ENCODE data around the gene TMEM37. TPM values are rescaled to one million over a fixed set of nuclear protein-coding genes. Genes with fewer than 3 reads are reported as not detected.

Gene TMEM37
- total RNA-seq, 1 experiment from 2014 or later: 9.6 TPM

GRCh38 chr2:119453972-119454593 is 22.4 kb downstream of the TMEM37 start (continued):
- TF ChIP-seq ZNF281 (CRISPR knock-in tag; IDR thresholded peaks at IDR 0.05) (no peak), ZNF423 (CRISPR knock-in tag; IDR thresholded peaks at IDR 0.05) (no peak), IRF1 (CRISPR knock-in tag; IDR thresholded peaks at IDR 0.05) (no peak), TP53 (CRISPR knock-in tag; IDR thresholded peaks at IDR 0.05) (no peak), NFYB (CRISPR knock-in tag; conservative IDR thresholded peaks at IDR 0.05; ENCODE audit: low read depth) (no peak), JUN (CRISPR knock-in tag; IDR thresholded peaks at IDR 0.05) (no peak), TEAD4 (CRISPR knock-in tag; IDR thresholded peaks at IDR 0.05) (no peak)

GRCh38 chr2:119455066-119455718 is 23.5 kb downstream of the TMEM37 start:
- H3K36me3 Mint-ChIP-seq: no peaks in the 10 kb centered on the region
- POLR2A ChIA-PET: no interaction called here
- peaks cover 3% of the 10 kb centered on the region; the same call in 1 of the 2 replicates for H3K4me1 Mint-ChIP-seq
- H3K27ac Mint-ChIP-seq: no peak overlapping the region
- peaks cover 28% of the 10 kb centered on the region for H3K27me3 Mint-ChIP-seq (ENCODE audit: low read depth)
- H3K4me3 Mint-ChIP-seq: no peak overlapping the region
- ATAC-seq (no peak), DNase-seq (ENCODE audit: low spot score) (no peak)
- no peak for TF ChIP-seq KAT7 (CRISPR knock-in tag; IDR thresholded peaks at IDR 0.05; ENCODE audit: borderline replicate concordance)
- TF ChIP-seq ATF6 (CRISPR knock-in tag; IDR thresholded peaks at IDR 0.05): no peak
- TF ChIP-seq NFE2L1 (CRISPR knock-in tag; IDR thresholded peaks at IDR 0.05): no peak
- TF ChIP-seq USF1 (CRISPR knock-in tag; IDR thresholded peaks at IDR 0.05): no peak
- TF ChIP-seq ESRRA (CRISPR knock-in tag; IDR thresholded peaks at IDR 0.05; ENCODE audit: borderline replicate concordance): no peak
- CTCF ChIA-PET: interaction anchor here (1.2 to 1.7 kb wide), 2 partner anchors 22 to 47 kb away, joined by 5 read pairs; no protein-coding TSS in a partner anchor
- no peaks in the 10 kb centered on the region for H3K9me3 Mint-ChIP-seq

- POLR2A ChIA-PET: no interaction called here
- no peaks in the 10 kb centered on the region for H3K36me3 Mint-ChIP-seq
Measured at GRCh38 chr2:119460076-119460475, 28.4 kb downstream of the TMEM37 start.

More at GRCh38 chr2:119460076-119460475, 28.4 kb downstream of the TMEM37 start:
- H3K9me3 Mint-ChIP-seq: no peaks in the 10 kb centered on the region
- CTCF ChIA-PET: interaction anchor here (2.5 kb wide), 1 partner anchor 16 kb away, joined by 5 read pairs; no protein-coding TSS in a partner anchor
- no peak for DNase-seq (ENCODE audit: low spot score)
- H3K4me1 Mint-ChIP-seq: no peaks in the 10 kb centered on the region
- no peak for ATAC-seq
- TF ChIP-seq USF2 (CRISPR knock-in tag; IDR thresholded peaks at IDR 0.05) (no peak), STAT6 (CRISPR knock-in tag; conservative IDR thresholded peaks at IDR 0.05; ENCODE audit: low read depth) (no peak), OVOL2 (CRISPR knock-in tag; IDR thresholded peaks at IDR 0.05; ENCODE audit: borderline replicate concordance) (no peak), ZMAT4 (CRISPR knock-in tag; IDR thresholded peaks at IDR 0.05) (no peak), PRDM15 (CRISPR knock-in tag; IDR thresholded peaks at IDR 0.05) (no peak)
- H3K4me3 Mint-ChIP-seq: no peak overlapping the region
- H3K27ac Mint-ChIP-seq: no peak overlapping the region
- no peaks in the 10 kb centered on the region for H3K27me3 Mint-ChIP-seq (ENCODE audit: low read depth)

Data from WTC11 (cell line).